Measurements from ENCODE around the gene MYT1. TPM values are rescaled to one million over a fixed set of nuclear protein-coding genes. Genes with fewer than 3 reads are reported as not detected.

Gene MYT1
- total RNA-seq, 1 experiment from 2014 or later = not detected

DNA sequence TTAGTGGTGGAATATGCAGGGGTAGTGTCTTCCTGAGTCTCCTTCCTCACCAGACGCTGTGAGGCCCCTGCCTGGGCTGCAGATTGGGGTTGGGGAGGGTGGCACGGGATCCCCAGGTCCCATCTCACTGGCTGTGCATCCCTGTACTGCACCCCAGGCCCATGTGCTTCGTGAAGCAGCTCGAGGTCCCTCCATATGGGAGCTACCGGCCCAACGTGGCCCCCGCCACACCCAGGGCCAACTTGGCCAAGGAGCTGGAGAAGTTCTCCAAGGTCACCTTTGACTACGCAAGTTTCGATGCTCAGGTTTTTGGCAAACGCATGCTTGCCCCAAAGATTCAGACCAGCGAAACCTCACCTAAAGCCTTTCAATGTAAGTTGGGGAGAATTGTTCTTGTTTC is 52.7 kb downstream of the MYT1 start:
- Histone ChIP-seq H3K9me2 (ENCODE audit: insufficient read depth) (no peaks in the 10 kb centered on the region), H3K4me1 (replicated peaks; ENCODE audit: insufficient read depth) (peaks cover 3% of the 10 kb centered on the region), H3K27me3 (ENCODE audit: insufficient read depth, low read depth) (peaks cover 84% of the 10 kb centered on the region), H3K4me3 (no peak overlapping the region), H2AFZ (no peak overlapping the region), H3K9me3 (ENCODE audit: insufficient read depth, low read depth) (no peaks in the 10 kb centered on the region), H3K79me2 (ENCODE audit: low read depth) (no peaks in the 10 kb centered on the region), H4K20me1 (ENCODE audit: insufficient read depth) (no peaks in the 10 kb centered on the region), H3F3A (ENCODE audit: insufficient read depth, low read depth) (peaks cover under 1% of the 10 kb centered on the region; the same call in 1 of the 2 replicates), H3K36me3 (ENCODE audit: low read depth) (no peaks in the 10 kb centered on the region), H3K4me2 (no peak overlapping the region), H3K27ac (no peak overlapping the region)
- BruUV-seq (replicated peaks) = no TSS peak
- TF ChIP-seq, protein P1, sequence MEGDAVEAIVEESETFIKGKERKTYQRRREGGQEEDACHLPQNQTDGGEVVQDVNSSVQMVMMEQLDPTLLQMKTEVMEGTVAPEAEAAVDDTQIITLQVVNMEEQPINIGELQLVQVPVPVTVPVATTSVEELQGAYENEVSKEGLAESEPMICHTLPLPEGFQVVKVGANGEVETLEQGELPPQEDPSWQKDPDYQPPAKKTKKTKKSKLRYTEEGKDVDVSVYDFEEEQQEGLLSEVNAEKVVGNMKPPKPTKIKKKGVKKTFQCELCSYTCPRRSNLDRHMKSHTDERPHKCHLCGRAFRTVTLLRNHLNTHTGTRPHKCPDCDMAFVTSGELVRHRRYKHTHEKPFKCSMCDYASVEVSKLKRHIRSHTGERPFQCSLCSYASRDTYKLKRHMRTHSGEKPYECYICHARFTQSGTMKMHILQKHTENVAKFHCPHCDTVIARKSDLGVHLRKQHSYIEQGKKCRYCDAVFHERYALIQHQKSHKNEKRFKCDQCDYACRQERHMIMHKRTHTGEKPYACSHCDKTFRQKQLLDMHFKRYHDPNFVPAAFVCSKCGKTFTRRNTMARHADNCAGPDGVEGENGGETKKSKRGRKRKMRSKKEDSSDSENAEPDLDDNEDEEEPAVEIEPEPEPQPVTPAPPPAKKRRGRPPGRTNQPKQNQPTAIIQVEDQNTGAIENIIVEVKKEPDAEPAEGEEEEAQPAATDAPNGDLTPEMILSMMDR (conservative IDR thresholded peaks at IDR 0.05) = no peak
- TF ChIP-seq EZH2 (IDR thresholded peaks at IDR 0.05; ENCODE audit: low read depth) = no peak
- POLR2A ChIA-PET (ENCODE audit: unreplicated experiment) = no interaction called here
- CTCF ChIA-PET = no interaction called here
- intact Hi-C loops (cut with micrococcal nuclease; ENCODE audit: unreplicated experiment) = no loop called here
- DNase-seq = no peak

DNA sequence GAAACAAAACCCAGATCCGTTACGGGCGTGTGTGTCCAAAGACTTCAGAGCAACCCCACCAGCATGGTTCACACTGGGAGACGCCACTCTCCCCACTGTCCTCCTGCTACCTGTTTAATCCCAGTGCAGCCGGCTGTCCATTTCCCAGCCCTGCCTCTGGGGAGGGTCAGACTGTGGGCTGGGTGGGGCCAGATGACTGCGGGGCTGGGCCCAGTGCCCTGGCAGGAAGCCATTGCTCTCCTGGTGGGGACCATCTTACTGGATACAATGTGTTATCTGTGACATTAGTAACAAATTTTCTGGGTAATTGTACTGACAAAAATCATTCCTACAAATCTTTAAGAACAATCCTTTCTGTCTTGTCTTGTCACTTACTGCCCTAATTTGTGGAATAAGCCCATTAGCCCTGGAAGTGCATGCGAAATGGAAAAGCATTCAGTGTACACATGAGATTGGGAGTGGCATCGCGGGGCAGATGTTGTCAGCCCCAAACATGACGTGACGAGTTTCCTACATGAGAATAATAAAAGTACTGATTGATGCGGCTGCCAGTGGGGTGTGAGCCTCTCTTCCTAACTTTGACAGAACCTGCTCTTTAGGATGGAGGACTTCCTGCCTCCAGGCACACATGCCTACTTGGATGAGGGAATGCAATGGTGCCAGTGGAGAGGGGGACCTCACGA is 53.4 kb downstream of the MYT1 start:
- Histone ChIP-seq H3F3A (ENCODE audit: insufficient read depth, low read depth) (peaks cover 8% of the 10 kb centered on the region; the same call in 1 of the 2 replicates), H2AFZ (no peak overlapping the region), H3K4me1 (replicated peaks; ENCODE audit: insufficient read depth) (peaks cover 9% of the 10 kb centered on the region), H3K9me3 (ENCODE audit: insufficient read depth, low read depth) (no peaks in the 10 kb centered on the region), H3K27ac (no peak overlapping the region), H3K36me3 (ENCODE audit: low read depth) (no peaks in the 10 kb centered on the region), H3K9me2 (ENCODE audit: insufficient read depth) (no peaks in the 10 kb centered on the region), H3K4me2 (no peak overlapping the region), H3K27me3 (ENCODE audit: insufficient read depth, low read depth) (peaks cover 78% of the 10 kb centered on the region), H3K79me2 (ENCODE audit: low read depth) (no peaks in the 10 kb centered on the region), H3K4me3 (no peak overlapping the region), H4K20me1 (ENCODE audit: insufficient read depth) (no peaks in the 10 kb centered on the region)
- no peak for DNase-seq
- no TSS peak for BruUV-seq (replicated peaks)
- ChIA-PET CTCF (no interaction called here), POLR2A (ENCODE audit: unreplicated experiment) (interaction anchor here (0.6 kb wide), 1 partner anchor 42 kb away, joined by 5 read pairs; no protein-coding TSS in a partner anchor)
- intact Hi-C loops (cut with micrococcal nuclease; ENCODE audit: unreplicated experiment) = no loop called here
- TF ChIP-seq, protein P1 (conservative IDR thresholded peaks at IDR 0.05) = no peak
- no peak for TF ChIP-seq EZH2 (IDR thresholded peaks at IDR 0.05; ENCODE audit: low read depth)

DNA sequence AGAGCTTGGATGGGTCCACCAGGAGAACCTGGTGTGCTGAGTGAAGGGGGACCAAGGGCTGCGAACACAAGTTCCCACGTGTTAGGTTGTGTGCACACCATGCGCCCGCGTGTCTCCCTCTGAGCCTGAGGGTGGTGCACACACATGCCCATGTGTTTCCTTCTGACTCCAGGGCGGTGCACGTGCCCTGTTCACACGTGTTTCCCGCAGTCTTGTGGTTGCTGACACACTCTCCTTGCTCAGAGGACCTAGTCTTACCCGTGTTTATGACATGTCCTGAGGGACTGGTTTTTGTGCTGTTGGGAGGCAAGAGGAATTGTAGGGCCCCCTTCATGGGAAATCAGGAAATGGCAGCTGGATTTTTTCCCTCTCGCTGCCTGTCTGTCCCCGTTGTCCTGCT is 55.0 kb downstream of the MYT1 start:
- no peaks in the 10 kb centered on the region for H3K36me3 ChIP-seq (ENCODE audit: low read depth)
- peaks cover 11% of the 10 kb centered on the region for H3K4me1 ChIP-seq (replicated peaks; ENCODE audit: insufficient read depth)
- no peak overlapping the region for H3K27ac ChIP-seq
- H3K79me2 ChIP-seq (ENCODE audit: low read depth) = no peaks in the 10 kb centered on the region
- no peak overlapping the region for H3K4me3 ChIP-seq
- no peak for TF ChIP-seq EZH2 (IDR thresholded peaks at IDR 0.05; ENCODE audit: low read depth)
- TF ChIP-seq, protein P1 (conservative IDR thresholded peaks at IDR 0.05) = no peak
- no peaks in the 10 kb centered on the region for H3K9me2 ChIP-seq (ENCODE audit: insufficient read depth)
- peaks cover 63% of the 10 kb centered on the region for H3K27me3 ChIP-seq (ENCODE audit: insufficient read depth, low read depth)
- H3K9me3 ChIP-seq (ENCODE audit: insufficient read depth, low read depth) = no peaks in the 10 kb centered on the region
- no peaks in the 10 kb centered on the region for H4K20me1 ChIP-seq (ENCODE audit: insufficient read depth)
- intact Hi-C loops (cut with micrococcal nuclease; ENCODE audit: unreplicated experiment) = no loop called here
- no peak overlapping the region for H3K4me2 ChIP-seq
- POLR2A ChIA-PET (ENCODE audit: unreplicated experiment) = no interaction called here
- DNase-seq = no peak
- H2AFZ ChIP-seq = no peak overlapping the region
- peaks cover 10% of the 10 kb centered on the region; the same call in 1 of the 2 replicates for H3F3A ChIP-seq (ENCODE audit: insufficient read depth, low read depth)
- no TSS peak for BruUV-seq (replicated peaks)
- CTCF ChIA-PET = no interaction called here

Measured in PC-9 (cell line).